AG08395 (cell line): ENCODE measurements around the gene LKAAEAR1.
A peak's percentile ranks its signal among the peaks of the same experiment; 100 is the strongest.

Experiments
- DNase-seq: peaks from one replicate; pipeline ENCODE4 v3.0.0; 2012; ENCODE audit warnings: mixed read lengths, low spot score

Gene LKAAEAR1

GRCh38 chr20:64110411-64111068 is 26.3 kb upstream of the LKAAEAR1 start:
- DNase-seq = no peak

- no peak for DNase-seq
These were observed 25.7 kb upstream of the LKAAEAR1 start for GRCh38 chr20:64109831-64110391.

- no peak for DNase-seq
These were observed 24.8 kb upstream of the LKAAEAR1 start for GRCh38 chr20:64108731-64109681.

GRCh38 chr20:64107736-64108457 is 23.7 kb upstream of the LKAAEAR1 start:
- no peak for DNase-seq

- DNase-seq = no peak
These were observed 23.0 kb upstream of the LKAAEAR1 start, which contains the start of gene NPBWR2 for GRCh38 chr20:64106981-64107735. TSS of gene NPBWR2 (minus strand) at chr20:64107565. CDS start at chr20:64106831, 734 bp downstream.

GRCh38 chr20:64106435-64106961 is 22.3 kb upstream of the LKAAEAR1 start:
- no peak for DNase-seq

- DNase-seq = no peak
These were observed 21.7 kb upstream of the LKAAEAR1 start for GRCh38 chr20:64105846-64106434.

GRCh38 chr20:64104667-64105451 is 20.7 kb upstream of the LKAAEAR1 start:
- DNase-seq = no peak

GRCh38 chr20:64103871-64104666 is 19.9 kb upstream of the LKAAEAR1 start:
- no peak for DNase-seq

- no peak for DNase-seq
These were observed 18.6 kb upstream of the LKAAEAR1 start for GRCh38 chr20:64102647-64103354.

- DNase-seq = peak; percentile 33
These were observed 17.8 kb upstream of the LKAAEAR1 start for GRCh38 chr20:64101731-64102621.

GRCh38 chr20:64100946-64101688 is 16.9 kb upstream of the LKAAEAR1 start:
- no peak for DNase-seq

GRCh38 chr20:64100566-64100888 is 16.3 kb upstream of the LKAAEAR1 start:
- DNase-seq = no peak

- no peak for DNase-seq
These were observed 15.8 kb upstream of the LKAAEAR1 start for GRCh38 chr20:64099880-64100565.

GRCh38 chr20:64099086-64099786 is 15.0 kb upstream of the LKAAEAR1 start:
- no peak for DNase-seq
